Stomach (tissue), 4 donors: ENCODE results near the gene CRYZ.

Experiments
- CTCF ChIP-seq, 7 experiments: fragments of 450-650 bp in 4 of 7; fragments of 200-600 bp in 3 of 7; sonication (generic) in 3 of 7; IDR thresholded peaks; one replicate each; pipeline ENCODE4 v1.5.1; 2016 to 2019; ENCODE audit warnings: antibody characterized with exemption in 7 of 7, control low read depth in 2 of 7, mild to moderate bottlenecking in 1 of 7
- EP300 ChIP-seq: sonication (generic); formaldehyde crosslinking; IDR thresholded peaks from one replicate; pipeline ENCODE4 v1.6.1; 2017; ENCODE audit warnings: antibody characterized with exemption
- POLR2A ChIP-seq, 4 donors: fragments of 450-650 bp; IDR thresholded peaks; one replicate each; pipeline ENCODE4 v1.6.1; 2016; ENCODE audit warnings: antibody characterized with exemption in 4 of 4, control low read depth in 2 of 4, mild to moderate bottlenecking in 1 of 4, moderate library complexity in 1 of 4
- POLR2AphosphoS5 ChIP-seq, 3 donors: sonication (generic); formaldehyde crosslinking; IDR thresholded peaks; one replicate each; pipeline ENCODE4 v1.6.1; 2016; ENCODE audit warnings: antibody characterized with exemption in 3 of 3

DNA sequence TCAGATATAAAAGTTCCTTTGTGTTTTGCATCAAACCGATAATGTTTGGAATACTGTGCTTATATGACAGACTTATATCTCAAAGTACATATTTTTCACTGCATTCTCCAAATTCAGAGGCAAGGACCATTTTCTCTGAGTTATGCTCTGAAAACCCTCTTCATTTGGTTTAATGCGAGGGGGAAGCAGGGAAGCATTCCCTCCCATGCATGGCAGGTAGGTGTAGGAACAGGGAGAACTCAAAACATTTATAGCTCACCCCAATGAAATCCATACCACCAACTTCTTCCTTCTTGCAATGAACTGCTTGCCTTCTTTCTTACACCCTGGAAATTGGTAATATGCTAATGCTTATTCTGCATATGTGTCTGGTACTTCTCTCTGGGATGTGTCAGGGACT is 48.5 kb downstream of the CRYZ start:
- no peak for TF ChIP-seq CTCF (IDR thresholded peaks at IDR 0.05)
- no peak for TF ChIP-seq EP300
- TF ChIP-seq POLR2A (IDR thresholded peaks at IDR 0.05) = no peak
- TF ChIP-seq POLR2AphosphoS5 (IDR thresholded peaks at IDR 0.05) = no peak
